ELR (cell line): ENCODE results near the gene XPO5.
A peak's percentile ranks its signal among the peaks of the same experiment; 100 is the strongest.

Source experiments
- DNase-seq: peaks from one replicate; pipeline ENCODE4 v3.0.0-alpha.2; 2015; ENCODE audit warnings: low read depth

XPO5 gene

GRCh38 chr6:43497689-43498088, 78.1 kb downstream of the XPO5 start:
- no peak for DNase-seq

GRCh38 chr6:43497129-43497396, 78.8 kb downstream of the XPO5 start:
- DNase-seq: no peak

GRCh38 chr6:43496370-43497128, 79.3 kb downstream of the XPO5 start:
- DNase-seq: peak; percentile 89

GRCh38 chr6:43495409-43495941, 80.4 kb downstream of the XPO5 start:
- peak; percentile 77 for DNase-seq

- no peak for DNase-seq
Observed at GRCh38 chr6:43494766-43495165, 81.1 kb downstream of the XPO5 start.

GRCh38 chr6:43494321-43494720, 81.5 kb downstream of the XPO5 start:
- DNase-seq: no peak

GRCh38 chr6:43493833-43494232, 82.0 kb downstream of the XPO5 start:
- no peak for DNase-seq

- DNase-seq: no peak
Observed at GRCh38 chr6:43493230-43493629, 82.6 kb downstream of the XPO5 start.

GRCh38 chr6:43492673-43493072, 83.2 kb downstream of the XPO5 start:
- peak; percentile 45 for DNase-seq

- peak; percentile 87 for DNase-seq
Observed at GRCh38 chr6:43491750-43492661, 83.8 kb downstream of the XPO5 start.

- DNase-seq: no peak
Observed at GRCh38 chr6:43490523-43490939, 85.3 kb downstream of the XPO5 start.

GRCh38 chr6:43489277-43490072, 86.4 kb downstream of the XPO5 start:
- DNase-seq: no peak

GRCh38 chr6:43488667-43489276, 87.1 kb downstream of the XPO5 start:
- peak; percentile 85 for DNase-seq

GRCh38 chr6:43481591-43482236, 94.1 kb downstream of the XPO5 start:
- DNase-seq: peak; percentile 45

- DNase-seq: no peak
Observed at GRCh38 chr6:43481075-43481474, 94.8 kb downstream of the XPO5 start.

- DNase-seq: no peak
Observed at GRCh38 chr6:43478008-43478372, 97.8 kb downstream of the XPO5 start.

GRCh38 chr6:43477235-43478007, 98.4 kb downstream of the XPO5 start, which contains the start of gene TJAP1:
TJAP1 (plus strand) TSS chr6:43477570; CDS start chr6:43499002, 21,432 bp downstream.
- peak; percentile 91 for DNase-seq

GRCh38 chr6:43476746-43477145, 99.1 kb downstream of the XPO5 start:
- peak; percentile 32 for DNase-seq

GRCh38 chr6:43475516-43475915, 100.3 kb downstream of the XPO5 start:
- DNase-seq: no peak

GRCh38 chr6:43472515-43472914, 103.3 kb downstream of the XPO5 start:
- no peak for DNase-seq
